Measurements from ENCODE around the gene ITPR2.

ITPR2 gene

DNA sequence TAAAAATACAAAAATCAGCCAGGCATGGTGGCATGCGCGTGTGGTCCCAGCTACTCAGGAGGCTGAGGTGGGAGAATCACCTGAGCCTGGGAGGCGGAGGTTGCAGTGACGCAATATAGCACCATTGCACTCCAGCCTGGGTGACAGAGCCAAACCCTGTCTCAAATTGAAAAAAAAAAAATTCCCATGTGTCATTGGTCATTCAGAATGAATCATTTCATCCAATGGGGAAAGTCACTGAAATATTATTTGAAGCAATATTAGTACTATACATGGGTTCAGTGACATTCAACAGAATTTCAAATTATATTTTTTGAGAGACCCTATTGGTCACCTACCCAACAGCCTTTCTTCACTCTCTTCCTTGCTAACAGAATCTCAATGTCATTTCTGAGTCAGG, 276.1 kb downstream of the ITPR2 start:
- no peaks in the 10 kb centered on the region for H3K4me1 ChIP-seq (ENCODE audit: control insufficient read depth in 1 of 2, insufficient read depth in 2 of 2, low read length in 2 of 2)
- H3K36me3 ChIP-seq (ENCODE audit: control insufficient read depth in 1 of 2, insufficient read depth in 2 of 2, low read length in 2 of 2): no peaks in the 10 kb centered on the region
- no peaks in the 10 kb centered on the region for H3K79me1 ChIP-seq (ENCODE audit: low read length)
- H3K9ac ChIP-seq (ENCODE audit: low read length): no peak overlapping the region
- no peak overlapping the region for H3K4ac ChIP-seq (ENCODE audit: low read depth, low read length)
- no peaks in the 10 kb centered on the region for H3K9me3 ChIP-seq (ENCODE audit: insufficient read depth, low read depth, low read length)
- H2AFZ ChIP-seq (ENCODE audit: insufficient read depth, low read length, poor library complexity): no peak overlapping the region
- H2BK120ac ChIP-seq (ENCODE audit: insufficient read depth, low read length, poor library complexity): no peak overlapping the region
- H3K27me3 ChIP-seq (ENCODE audit: insufficient read depth, low read length): no peaks in the 10 kb centered on the region
- H3K4me3 ChIP-seq (ENCODE audit: low read depth, low read length): no peak overlapping the region
- WGBS (ENCODE audit: extremely low coverage, insufficient coverage, insufficient read length): no CpG with 5 or more reads among the region's 4 CpGs
- no peak overlapping the region for H4K8ac ChIP-seq (ENCODE audit: low read depth, low read length)
- H3K27ac ChIP-seq (ENCODE audit: low read depth, low read length): no peak overlapping the region
- no peaks in the 10 kb centered on the region for H3K79me2 ChIP-seq (ENCODE audit: control insufficient read depth, insufficient read depth, low read length, poor library complexity)
- H2BK5ac ChIP-seq (ENCODE audit: low read depth, low read length, poor library complexity): no peak overlapping the region
- no peak overlapping the region for H3K18ac ChIP-seq (ENCODE audit: low read length)
- no peak for DNase-seq
- H2AK5ac ChIP-seq (ENCODE audit: low read length): no peak overlapping the region
- no peak overlapping the region for H3K4me2 ChIP-seq (ENCODE audit: low read length)
- H4K91ac ChIP-seq (ENCODE audit: low read depth, low read length): no peak overlapping the region
- H2BK12ac ChIP-seq (ENCODE audit: low read length): no peak overlapping the region
- H3K14ac ChIP-seq (ENCODE audit: low read length): no peak overlapping the region
- H3K23ac ChIP-seq (ENCODE audit: low read length): no peak overlapping the region
- no peak overlapping the region for H4K12ac ChIP-seq (ENCODE audit: low read depth, low read length)

GRCh38 chr12:26555139-26555538, 277.9 kb downstream of the ITPR2 start:
- Histone ChIP-seq H3K18ac (ENCODE audit: low read length) (no peak overlapping the region), H3K4me2 (ENCODE audit: low read length) (no peak overlapping the region), H3K4ac (ENCODE audit: low read depth, low read length) (no peak overlapping the region), H2BK12ac (ENCODE audit: low read length) (no peak overlapping the region), H3K9ac (ENCODE audit: low read length) (no peak overlapping the region), H4K8ac (ENCODE audit: low read depth, low read length) (no peak overlapping the region), H3K27ac (ENCODE audit: low read depth, low read length) (no peak overlapping the region), H3K79me1 (ENCODE audit: low read length) (no peaks in the 10 kb centered on the region), H2AK5ac (ENCODE audit: low read length) (no peak overlapping the region), H3K79me2 (ENCODE audit: control insufficient read depth, insufficient read depth, low read length, poor library complexity) (no peaks in the 10 kb centered on the region), H2AFZ (ENCODE audit: insufficient read depth, low read length, poor library complexity) (no peak overlapping the region), H4K91ac (ENCODE audit: low read depth, low read length) (no peak overlapping the region), H3K4me3 (ENCODE audit: low read depth, low read length) (no peak overlapping the region), H3K36me3 (ENCODE audit: control insufficient read depth in 1 of 2, insufficient read depth in 2 of 2, low read length in 2 of 2) (no peaks in the 10 kb centered on the region), H3K27me3 (ENCODE audit: insufficient read depth, low read length) (no peaks in the 10 kb centered on the region), H2BK120ac (ENCODE audit: insufficient read depth, low read length, poor library complexity) (no peak overlapping the region), H4K12ac (ENCODE audit: low read depth, low read length) (no peak overlapping the region), H3K14ac (ENCODE audit: low read length) (no peak overlapping the region), H2BK5ac (ENCODE audit: low read depth, low read length, poor library complexity) (no peak overlapping the region), H3K23ac (ENCODE audit: low read length) (no peak overlapping the region), H3K4me1 (ENCODE audit: control insufficient read depth in 1 of 2, insufficient read depth in 2 of 2, low read length in 2 of 2) (no peaks in the 10 kb centered on the region), H3K9me3 (ENCODE audit: insufficient read depth, low read depth, low read length) (no peaks in the 10 kb centered on the region)
- no peak for DNase-seq
- WGBS (ENCODE audit: extremely low coverage, insufficient coverage, insufficient read length): no CpG with 5 or more reads among the region's 4 CpGs

DNA sequence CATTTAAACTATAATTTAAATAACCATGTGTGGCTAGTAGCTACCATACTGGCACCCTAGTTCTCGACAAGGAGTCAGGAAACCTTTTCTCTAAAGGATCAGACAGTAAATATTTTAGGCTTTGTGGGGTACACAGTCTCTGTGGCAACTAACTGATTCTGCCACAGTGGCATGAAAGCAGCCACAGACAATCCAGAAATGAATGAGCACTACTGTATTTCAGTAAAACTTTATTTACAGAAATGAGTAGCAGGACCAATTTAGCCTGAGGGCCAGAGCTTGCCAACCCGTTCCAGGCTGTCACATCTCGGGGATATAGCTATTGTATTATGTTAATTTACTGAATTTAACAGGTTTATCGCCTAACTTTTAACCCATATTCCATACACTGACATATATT, 278.7 kb downstream of the ITPR2 start:
- H3K14ac ChIP-seq (ENCODE audit: low read length): no peak overlapping the region
- H2AFZ ChIP-seq (ENCODE audit: insufficient read depth, low read length, poor library complexity): no peak overlapping the region
- no peak overlapping the region for H3K9ac ChIP-seq (ENCODE audit: low read length)
- H2BK120ac ChIP-seq (ENCODE audit: insufficient read depth, low read length, poor library complexity): no peak overlapping the region
- no peak overlapping the region for H3K18ac ChIP-seq (ENCODE audit: low read length)
- no peaks in the 10 kb centered on the region for H3K79me2 ChIP-seq (ENCODE audit: control insufficient read depth, insufficient read depth, low read length, poor library complexity)
- H2BK5ac ChIP-seq (ENCODE audit: low read depth, low read length, poor library complexity): no peak overlapping the region
- no peak overlapping the region for H3K4me2 ChIP-seq (ENCODE audit: low read length)
- no peaks in the 10 kb centered on the region for H3K27me3 ChIP-seq (ENCODE audit: insufficient read depth, low read length)
- H2AK5ac ChIP-seq (ENCODE audit: low read length): no peak overlapping the region
- H3K27ac ChIP-seq (ENCODE audit: low read depth, low read length): no peak overlapping the region
- H3K9me3 ChIP-seq (ENCODE audit: insufficient read depth, low read depth, low read length): no peaks in the 10 kb centered on the region
- H3K4ac ChIP-seq (ENCODE audit: low read depth, low read length): no peak overlapping the region
- no peak for DNase-seq
- no peaks in the 10 kb centered on the region for H3K79me1 ChIP-seq (ENCODE audit: low read length)
- no peaks in the 10 kb centered on the region for H3K4me1 ChIP-seq (ENCODE audit: control insufficient read depth in 1 of 2, insufficient read depth in 2 of 2, low read length in 2 of 2)
- H4K91ac ChIP-seq (ENCODE audit: low read depth, low read length): no peak overlapping the region
- no peak overlapping the region for H4K12ac ChIP-seq (ENCODE audit: low read depth, low read length)
- H2BK12ac ChIP-seq (ENCODE audit: low read length): no peak overlapping the region
- H3K4me3 ChIP-seq (ENCODE audit: low read depth, low read length): no peak overlapping the region
- H3K23ac ChIP-seq (ENCODE audit: low read length): no peak overlapping the region
- H3K36me3 ChIP-seq (ENCODE audit: control insufficient read depth in 1 of 2, insufficient read depth in 2 of 2, low read length in 2 of 2): no peaks in the 10 kb centered on the region
- no peak overlapping the region for H4K8ac ChIP-seq (ENCODE audit: low read depth, low read length)
- WGBS (ENCODE audit: extremely low coverage, insufficient coverage, insufficient read length): no CpG with 5 or more reads among the region's 4 CpGs

DNA sequence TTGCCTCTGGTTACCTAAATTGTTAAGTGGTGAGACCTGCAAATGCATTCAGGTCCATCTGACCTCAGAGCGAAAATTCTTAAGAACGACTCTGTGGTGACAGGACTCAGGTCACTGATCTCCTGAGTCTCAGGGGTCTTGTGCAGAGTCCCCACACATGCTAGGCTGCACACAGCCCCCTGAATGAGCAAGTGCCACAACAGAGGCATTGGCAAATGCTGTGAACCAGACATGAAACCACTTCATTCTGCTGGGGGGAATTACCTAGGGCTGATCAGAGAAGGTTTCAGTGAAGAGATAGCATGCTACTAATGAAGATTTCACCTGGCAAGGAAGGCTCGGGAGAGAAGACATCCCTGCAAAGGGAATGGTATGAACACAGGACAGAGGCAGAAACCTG, 281.6 kb downstream of the ITPR2 start:
- no peaks in the 10 kb centered on the region for H3K79me2 ChIP-seq (ENCODE audit: control insufficient read depth, insufficient read depth, low read length, poor library complexity)
- H3K9ac ChIP-seq (ENCODE audit: low read length): no peak overlapping the region
- H3K4me1 ChIP-seq (ENCODE audit: control insufficient read depth in 1 of 2, insufficient read depth in 2 of 2, low read length in 2 of 2): peaks cover 2 to 4% of the 10 kb centered on the region in 2 experiments
- H2AK5ac ChIP-seq (ENCODE audit: low read length): no peak overlapping the region
- H2BK120ac ChIP-seq (ENCODE audit: insufficient read depth, low read length, poor library complexity): no peak overlapping the region
- H3K4ac ChIP-seq (ENCODE audit: low read depth, low read length): no peak overlapping the region
- H3K9me3 ChIP-seq (ENCODE audit: insufficient read depth, low read depth, low read length): no peaks in the 10 kb centered on the region
- H2BK12ac ChIP-seq (ENCODE audit: low read length): no peak overlapping the region
- H2AFZ ChIP-seq (ENCODE audit: insufficient read depth, low read length, poor library complexity): no peak overlapping the region
- H3K27me3 ChIP-seq (ENCODE audit: insufficient read depth, low read length): no peaks in the 10 kb centered on the region
- H3K4me2 ChIP-seq (ENCODE audit: low read length): no peak overlapping the region
- H2BK5ac ChIP-seq (ENCODE audit: low read depth, low read length, poor library complexity): no peak overlapping the region
- H3K23ac ChIP-seq (ENCODE audit: low read length): no peak overlapping the region
- no CpG with 5 or more reads among the region's 3 CpGs for WGBS (ENCODE audit: extremely low coverage, insufficient coverage, insufficient read length)
- no peak overlapping the region for H3K14ac ChIP-seq (ENCODE audit: low read length)
- no peaks in the 10 kb centered on the region for H3K36me3 ChIP-seq (ENCODE audit: control insufficient read depth in 1 of 2, insufficient read depth in 2 of 2, low read length in 2 of 2)
- no peak overlapping the region for H4K8ac ChIP-seq (ENCODE audit: low read depth, low read length)
- DNase-seq: no peak
- no peaks in the 10 kb centered on the region for H3K79me1 ChIP-seq (ENCODE audit: low read length)
- no peak overlapping the region for H3K27ac ChIP-seq (ENCODE audit: low read depth, low read length)
- H4K12ac ChIP-seq (ENCODE audit: low read depth, low read length): no peak overlapping the region
- no peak overlapping the region for H4K91ac ChIP-seq (ENCODE audit: low read depth, low read length)
- no peak overlapping the region for H3K4me3 ChIP-seq (ENCODE audit: low read depth, low read length)
- H3K18ac ChIP-seq (ENCODE audit: low read length): no peak overlapping the region

Measured in trophoblast cell (in vitro differentiated cells and primary cell).